Smooth muscle cell (in vitro differentiated cells): ENCODE measurements around the gene LCLAT1. TPM values are rescaled to one million over a fixed set of nuclear protein-coding genes. Genes with fewer than 3 reads are reported as not detected.

ENCODE experiments used
- DNase-seq: peaks from one replicate; lab custom pipeline; 2025; ENCODE audit not compliant: unreplicated experiment; lab: John Stamatoyannopoulos, UW
- H2AFZ ChIP-seq: fragments of 200-600 bp; sonication (generic); 2 replicates; pipeline ENCODE4 v1.6.0; 2016; ENCODE audit warnings: antibody characterized with exemption, low read depth, mild to moderate bottlenecking
- H3F3A ChIP-seq: fragments of 200-600 bp; sonication (generic); 2 replicates; pipeline ENCODE4 v1.6.0; 2017; ENCODE audit warnings: antibody characterized with exemption, low read depth
- H3K27ac ChIP-seq: fragments of 200-600 bp; sonication (generic); 2 replicates; pipeline ENCODE4 v1.5.1; 2016; ENCODE audit warnings: low read depth, mild to moderate bottlenecking
- H3K27me3 ChIP-seq: fragments of 200-600 bp; sonication (generic); 2 replicates; pipeline ENCODE4 v1.6.1; 2016; ENCODE audit warnings: low read depth, mild to moderate bottlenecking
- H3K36me3 ChIP-seq: fragments of 200-600 bp; sonication (generic); 2 replicates; pipeline ENCODE4 v1.5.1; 2016; ENCODE audit warnings: low read depth
- H3K4me1 ChIP-seq: fragments of 200-600 bp; sonication (generic); 2 replicates; pipeline ENCODE4 v1.5.1; 2016; ENCODE audit warnings: low read depth
- H3K4me2 ChIP-seq: fragments of 200-600 bp; sonication (generic); 2 replicates; pipeline ENCODE4 v1.6.0; 2016; ENCODE audit warnings: mild to moderate bottlenecking
- H3K4me3 ChIP-seq: fragments of 200-600 bp; sonication (generic); 2 replicates; pipeline ENCODE4 v1.5.1; 2016; ENCODE audit warnings: mild to moderate bottlenecking
- H3K79me2 ChIP-seq: fragments of 200-600 bp; sonication (generic); 2 replicates; pipeline ENCODE4 v1.6.0; 2016; ENCODE audit warnings: low read depth, mild to moderate bottlenecking
- H3K9ac ChIP-seq: fragments of 200-600 bp; sonication (generic); 2 replicates; pipeline ENCODE4 v1.6.0; 2016; ENCODE audit warnings: low read depth
- H3K9me3 ChIP-seq: fragments of 200-600 bp; sonication (generic); replicated peaks from 2 replicates; pipeline ENCODE4 v1.5.1; 2016; ENCODE audit warnings: low read depth
- H4K20me1 ChIP-seq: fragments of 200-600 bp; sonication (generic); 2 replicates; pipeline ENCODE4 v1.6.0; 2016; ENCODE audit warnings: low read depth
- CTCF ChIP-seq: fragments of 200-600 bp; sonication (generic); IDR thresholded peaks from 2 replicates; pipeline ENCODE4 v1.5.1; 2017; ENCODE audit warnings: borderline replicate concordance, mild to moderate bottlenecking, antibody characterized with exemption; ENCODE audit not compliant: insufficient read depth, poor library complexity, severe bottlenecking
- WGBS: methylation state at CpG from one replicate; pipeline ENCODE4 v1.1.7; 2016; ENCODE audit warnings: low lambda C conversion rate; 5-methylcytosine and 5-hydroxymethylcytosine counted together
- polyA plus RNA-seq: library from polyadenylated mRNA; unstranded; fragments of >200 nt; fragmentation: Nextera tagmentation; extraction: Ambion mirVana; gene quantifications from 2 replicates; pipeline ENCODE4 v1.2.1, GENCODE V29; 2016
- total RNA-seq: library from RNA; depleted of rRNA; stranded (reverse); fragments of >200 nt; gene quantifications from 2 replicates; pipeline ENCODE4 v1.2.3, GENCODE V29; 2014

The LCLAT1 gene
- total and polyA plus RNA-seq, 2 experiments from 2014 or later = 2.6 to 11.7 TPM

- no peak overlapping the region for H3K9ac ChIP-seq
- H3K4me2 ChIP-seq = no peak overlapping the region
- H3K4me1 ChIP-seq = peaks cover 27% of the 10 kb centered on the region
- no peaks in the 10 kb centered on the region for H3K79me2 ChIP-seq
- no peak overlapping the region for H3K4me3 ChIP-seq
- H2AFZ ChIP-seq = peak overlapping the region; percentile 48
- no peaks in the 10 kb centered on the region for H3K27me3 ChIP-seq
- DNase-seq = no peak
- peaks cover 38% of the 10 kb centered on the region for H3F3A ChIP-seq
- WGBS = 31% methylated on average over 3 of the region's 3 CpGs
- no peaks in the 10 kb centered on the region for H3K9me3 ChIP-seq
- H4K20me1 ChIP-seq = no peaks in the 10 kb centered on the region
- no peaks in the 10 kb centered on the region for H3K36me3 ChIP-seq
- no peak for TF ChIP-seq CTCF
- peak overlapping the region; percentile 54 for H3K27ac ChIP-seq
Measured at GRCh38 chr2:30417253-30417652, 29.8 kb upstream of the LCLAT1 start.

- H3K9me3 ChIP-seq = no peaks in the 10 kb centered on the region
- H3K4me2 ChIP-seq = peak overlapping the region; percentile 78
- no peaks in the 10 kb centered on the region for H4K20me1 ChIP-seq
- DNase-seq = no peak
- H3K79me2 ChIP-seq = no peaks in the 10 kb centered on the region
- peak overlapping the region; percentile 36 for H3K9ac ChIP-seq
- peak overlapping the region; percentile 83 for H2AFZ ChIP-seq
- TF ChIP-seq CTCF = no peak
- H3F3A ChIP-seq = peaks cover 29% of the 10 kb centered on the region
- H3K36me3 ChIP-seq = no peaks in the 10 kb centered on the region
- H3K4me1 ChIP-seq = peaks cover 35% of the 10 kb centered on the region
- H3K4me3 ChIP-seq = no peak overlapping the region
- no peaks in the 10 kb centered on the region for H3K27me3 ChIP-seq
- peak overlapping the region; percentile 84 for H3K27ac ChIP-seq
- 70% methylated on average over 3 of the region's 3 CpGs for WGBS
Measured at GRCh38 chr2:30421026-30421603, 25.9 kb upstream of the LCLAT1 start.

- H3K79me2 ChIP-seq = no peaks in the 10 kb centered on the region
- no peak for DNase-seq
- H3K9ac ChIP-seq = peak overlapping the region; percentile 36
- H2AFZ ChIP-seq = peak overlapping the region; percentile 83
- peak overlapping the region; percentile 20 for H3K4me3 ChIP-seq
- H3K27ac ChIP-seq = peak overlapping the region; percentile 84
- peak overlapping the region; percentile 78 for H3K4me2 ChIP-seq
- no peaks in the 10 kb centered on the region for H3K27me3 ChIP-seq
- H4K20me1 ChIP-seq = no peaks in the 10 kb centered on the region
- no peak for TF ChIP-seq CTCF
- H3K9me3 ChIP-seq = no peaks in the 10 kb centered on the region
- H3K36me3 ChIP-seq = no peaks in the 10 kb centered on the region
- 7% methylated on average over 11 of the region's 11 CpGs for WGBS
- peaks cover 33% of the 10 kb centered on the region for H3K4me1 ChIP-seq
- H3F3A ChIP-seq = peaks cover 29% of the 10 kb centered on the region
Measured at GRCh38 chr2:30421604-30422443, 25.2 kb upstream of the LCLAT1 start.
